HG02885 (cell line): ENCODE data around the gene ERV3-1.
A peak's percentile ranks its signal among the peaks of the same experiment; 100 is the strongest.
"Not testable (repeated sequence)": the region's sequence is repeated elsewhere in the genome, so short reads cannot be mapped to it uniquely, and the experiment has no call there.

Source experiments
- ATAC-seq: cut with Tn5 transposase; IDR thresholded peaks from one replicate; pipeline ENCODE4 v1.9.1; 2021; ENCODE audit warnings: mild to moderate bottlenecking; ENCODE audit not compliant: unreplicated experiment, poor library complexity

The ERV3-1 gene

GRCh38 chr7:65002972-65003585 is 3.4 kb downstream of the ERV3-1 start:
- no peak for ATAC-seq

- ATAC-seq = no peak
These were observed 5.1 kb downstream of the ERV3-1 start for GRCh38 chr7:65001291-65001814.

- ATAC-seq = peak; percentile 62
These were observed 7.1 kb downstream of the ERV3-1 start for GRCh38 chr7:64999165-65000004.

- no peak for ATAC-seq
These were observed 7.7 kb downstream of the ERV3-1 start for GRCh38 chr7:64998865-64999164.

- ATAC-seq = no peak
These were observed 8.5 kb downstream of the ERV3-1 start for GRCh38 chr7:64997927-64998391.

GRCh38 chr7:64997164-64997908 is 9.2 kb downstream of the ERV3-1 start:
- ATAC-seq = no peak

- ATAC-seq = no peak
These were observed 10.2 kb downstream of the ERV3-1 start for GRCh38 chr7:64996305-64996704.

GRCh38 chr7:64993901-64994300 is 12.6 kb downstream of the ERV3-1 start:
- no peak for ATAC-seq

GRCh38 chr7:64992971-64993370 is 13.5 kb downstream of the ERV3-1 start:
- ATAC-seq = no peak

GRCh38 chr7:64990936-64991335 is 15.6 kb downstream of the ERV3-1 start, which contains the start of gene ZNF117:
Gene ZNF117, minus strand, starts transcription at chr7:64991036.
- ATAC-seq = no peak

- ATAC-seq = no peak
These were observed 16.3 kb downstream of the ERV3-1 start for GRCh38 chr7:64990216-64990615.

- no peak for ATAC-seq
These were observed 27.8 kb downstream of the ERV3-1 start for GRCh38 chr7:64978497-64979203.

GRCh38 chr7:64965594-64965993 is 40.9 kb downstream of the ERV3-1 start:
- no peak for ATAC-seq

- ATAC-seq = no peak
These were observed 47.3 kb downstream of the ERV3-1 start for GRCh38 chr7:64959072-64959747.

- ATAC-seq = peak; percentile 74
These were observed 55.1 kb downstream of the ERV3-1 start for GRCh38 chr7:64951250-64951848.

GRCh38 chr7:64950673-64951072 is 55.8 kb downstream of the ERV3-1 start:
- not testable (repeated sequence) for ATAC-seq

GRCh38 chr7:64948774-64949173 is 57.7 kb downstream of the ERV3-1 start:
- not testable (repeated sequence) for ATAC-seq

- no peak for ATAC-seq
These were observed 59.1 kb downstream of the ERV3-1 start for GRCh38 chr7:64947252-64948000.

- ATAC-seq = no peak
These were observed 59.7 kb downstream of the ERV3-1 start for GRCh38 chr7:64946772-64947171.
